HFFc6 (cell line): ENCODE results near the gene NES. TPM values are rescaled to one million over a fixed set of nuclear protein-coding genes. Genes with fewer than 3 reads are reported as not detected.

Source experiments
- DNase-seq: peaks from one replicate; pipeline ENCODE4 v3.0.0-alpha.2; 2018
- H3K27ac Mint-ChIP-seq: 2 replicates; pipeline ENCODE4 v1.8.0; 2020; ENCODE audit warnings: mild to moderate bottlenecking, mixed read lengths
- H3K27me3 Mint-ChIP-seq: 2 replicates; pipeline ENCODE4 v1.8.0; 2021; ENCODE audit warnings: mild to moderate bottlenecking, moderate library complexity, mixed read lengths; ENCODE audit not compliant: insufficient read depth
- H3K36me3 Mint-ChIP-seq: 2 replicates; pipeline ENCODE4 v1.8.0; 2021; ENCODE audit warnings: low read depth, mixed read lengths
- H3K4me1 Mint-ChIP-seq: 2 replicates; pipeline ENCODE4 v1.8.0; 2020; ENCODE audit warnings: low read depth, mixed read lengths
- H3K4me3 Mint-ChIP-seq: 2 replicates; pipeline ENCODE4 v1.8.0; 2020; ENCODE audit warnings: mild to moderate bottlenecking, moderate library complexity, mixed read lengths
- H3K9me3 Mint-ChIP-seq: 2 replicates; pipeline ENCODE4 v1.8.0; 2020; ENCODE audit warnings: mild to moderate bottlenecking, mixed read lengths
- CTCF ChIP-seq: fragments of 200-600 bp; sonication (generic); IDR thresholded peaks from 2 replicates; pipeline ENCODE4 v1.5.0; 2021; ENCODE audit warnings: antibody characterized with exemption, mild to moderate bottlenecking
- total RNA-seq, 6 experiments: library from RNA; stranded (reverse); fragmentation: NEBNext Ultra II Directional; extraction: Animal tissue kit (Norgen Biotek cat#: 25700); gene quantifications; 2 replicates in 1 of 6; 3 replicates in 5 of 6; pipeline ENCODE4 v1.2.3, GENCODE V29; 2021

Gene NES
- total RNA-seq, 6 experiments from 2014 or later: 106 to 126 (median 116) TPM

GRCh38 chr1:156700736-156701531 lies 23.7 kb upstream of the NES start:
- Mint-ChIP-seq H3K27ac (no peak overlapping the region), H3K4me1 (peaks cover 29% of the 10 kb centered on the region), H3K4me3 (no peak overlapping the region), H3K9me3 (no peaks in the 10 kb centered on the region), H3K36me3 (no peaks in the 10 kb centered on the region), H3K27me3 (peaks cover 14% of the 10 kb centered on the region)
- DNase-seq: no peak
- TF ChIP-seq CTCF: no peak

GRCh38 chr1:156698995-156699394 lies 21.8 kb upstream of the NES start:
- H3K27ac Mint-ChIP-seq: no peak overlapping the region
- peaks cover 14% of the 10 kb centered on the region for H3K4me1 Mint-ChIP-seq
- no peak overlapping the region for H3K4me3 Mint-ChIP-seq

GRCh38 chr1:156697481-156697880 lies 20.3 kb upstream of the NES start:
- H3K4me1 Mint-ChIP-seq: peaks cover 16% of the 10 kb centered on the region
- no peak overlapping the region for H3K4me3 Mint-ChIP-seq
- H3K27ac Mint-ChIP-seq: no peak overlapping the region
- peaks cover 14% of the 10 kb centered on the region for H3K27me3 Mint-ChIP-seq
- no peak for DNase-seq
- no peak for TF ChIP-seq CTCF
- H3K36me3 Mint-ChIP-seq: no peaks in the 10 kb centered on the region
- H3K9me3 Mint-ChIP-seq: no peaks in the 10 kb centered on the region

More at GRCh38 chr1:156698995-156699394, 21.8 kb upstream of the NES start:
- H3K36me3 Mint-ChIP-seq: no peaks in the 10 kb centered on the region
- no peak for TF ChIP-seq CTCF
- H3K27me3 Mint-ChIP-seq: peaks cover 14% of the 10 kb centered on the region
- no peaks in the 10 kb centered on the region for H3K9me3 Mint-ChIP-seq
- no peak for DNase-seq

GRCh38 chr1:156696755-156697154 lies 19.5 kb upstream of the NES start:
- peaks cover 23% of the 10 kb centered on the region for H3K4me1 Mint-ChIP-seq
- no peaks in the 10 kb centered on the region for H3K36me3 Mint-ChIP-seq
- TF ChIP-seq CTCF: no peak
- H3K4me3 Mint-ChIP-seq: no peak overlapping the region
- no peaks in the 10 kb centered on the region for H3K9me3 Mint-ChIP-seq
- no peak for DNase-seq
- H3K27me3 Mint-ChIP-seq: peaks cover 12% of the 10 kb centered on the region
- no peak overlapping the region for H3K27ac Mint-ChIP-seq

GRCh38 chr1:156694690-156694962 lies 17.4 kb upstream of the NES start:
- no peak for TF ChIP-seq CTCF
- Mint-ChIP-seq H3K9me3 (no peaks in the 10 kb centered on the region), H3K27me3 (peaks cover 10% of the 10 kb centered on the region), H3K36me3 (no peaks in the 10 kb centered on the region), H3K4me3 (no peak overlapping the region), H3K4me1 (peaks cover 39% of the 10 kb centered on the region), H3K27ac (no peak overlapping the region)
- no peak for DNase-seq
